Measurements from ENCODE around the gene APBB2. TPM values are rescaled to one million over a fixed set of nuclear protein-coding genes. Genes with fewer than 3 reads are reported as not detected.

Gene APBB2
- total RNA-seq, 1 experiment from 2014 or later = 49.0 TPM

GRCh38 chr4:41176340-41176739 is 38.0 kb downstream of the APBB2 start (continued):
- TF ChIP-seq ZMAT4 (CRISPR knock-in tag; IDR thresholded peaks at IDR 0.05) (no peak), IRF2 (CRISPR knock-in tag; IDR thresholded peaks at IDR 0.05; ENCODE audit: borderline replicate concordance, low read depth) (no peak), ELF4 (CRISPR knock-in tag; IDR thresholded peaks at IDR 0.05; ENCODE audit: low read depth) (no peak)

GRCh38 chr4:41175794-41176193 is 38.5 kb downstream of the APBB2 start:
- ChIA-PET CTCF (interaction anchor here (1.9 kb wide), 1 partner anchor 251 kb away, joined by 4 read pairs; no protein-coding TSS in a partner anchor), POLR2A (no interaction called here)
- DNase-seq (ENCODE audit: low spot score) = no peak
- Mint-ChIP-seq H3K27me3 (ENCODE audit: low read depth) (no peaks in the 10 kb centered on the region), H3K36me3 (no peaks in the 10 kb centered on the region), H3K27ac (no peak overlapping the region), H3K4me1 (peaks cover 35% of the 10 kb centered on the region), H3K9me3 (no peaks in the 10 kb centered on the region), H3K4me3 (no peak overlapping the region)
- ATAC-seq = no peak
- TF ChIP-seq ATF3 (CRISPR knock-in tag; conservative IDR thresholded peaks at IDR 0.05) (no peak), ZNF532 (CRISPR knock-in tag; IDR thresholded peaks at IDR 0.05; ENCODE audit: borderline replicate concordance) (no peak), ATF6 (CRISPR knock-in tag; IDR thresholded peaks at IDR 0.05) (no peak), HMGA2 (CRISPR knock-in tag; IDR thresholded peaks at IDR 0.05) (no peak), CBFB (CRISPR knock-in tag; IDR thresholded peaks at IDR 0.05; ENCODE audit: low read depth) (no peak), NR1H2 (CRISPR knock-in tag; IDR thresholded peaks at IDR 0.05) (no peak), ZNF138 (CRISPR knock-in tag; conservative IDR thresholded peaks at IDR 0.05) (no peak), ZNF317 (CRISPR knock-in tag; IDR thresholded peaks at IDR 0.05; ENCODE audit: borderline replicate concordance, low read depth) (no peak), ARID4B (CRISPR knock-in tag; IDR thresholded peaks at IDR 0.05; ENCODE audit: borderline replicate concordance) (no peak), ZNF263 (CRISPR knock-in tag; IDR thresholded peaks at IDR 0.05; ENCODE audit: low read depth) (no peak), PREB (CRISPR knock-in tag; IDR thresholded peaks at IDR 0.05; ENCODE audit: borderline replicate concordance) (no peak), STAT6 (CRISPR knock-in tag; conservative IDR thresholded peaks at IDR 0.05; ENCODE audit: low read depth) (no peak), JAZF1 (CRISPR knock-in tag; IDR thresholded peaks at IDR 0.05) (no peak)
